GM12878 (cell line): ENCODE results near the gene ADGRD1. TPM values are rescaled to one million over a fixed set of nuclear protein-coding genes. Genes with fewer than 3 reads are reported as not detected.

Experiments used
- ATAC-seq: fragments of 200-7000 bp; cut with Tn5 transposase; 3 replicates; pipeline ENCODE4 v1.9.1; 2020; ENCODE audit warnings: mild to moderate bottlenecking, moderate library complexity
- BruUV-seq: library from RNA; stranded (reverse); fragments of 400-500 nt; replicated peaks from 2 replicates; lab custom pipeline; 2021; lab: Mats Ljungman, UMichigan
- CTCF ChIA-PET: fragments of 300-600 bp; sonication (Branson Sonifier 250); formaldehyde crosslinking; extraction: SDS; loops from one replicate; lab custom pipeline; 2021; ENCODE audit warnings: inconsistent platforms; lab: Yijun Ruan, JAX
- POLR2A ChIA-PET: fragments of 350-600 bp; formaldehyde crosslinking; extraction: SDS; loops from one replicate; lab custom pipeline; 2021; ENCODE audit warnings: inconsistent platforms; lab: Charles Lee
- RAD21 ChIA-PET: fragments of 300-600 bp; sonication (Branson Sonifier 250); formaldehyde crosslinking; loops from one replicate; lab custom pipeline; 2023; ENCODE audit warnings: antibody characterized with exemption; ENCODE audit not compliant: unreplicated experiment; lab: Charles Lee
- SMC1A ChIA-PET: fragments of 300-600 bp; sonication (Branson Sonifier 250); formaldehyde crosslinking; loops from one replicate; lab custom pipeline; 2023; ENCODE audit not compliant: unreplicated experiment, uncharacterized antibody; lab: Charles Lee
- DNase-seq: peaks from one replicate; pipeline ENCODE4 v3.0.0-alpha.2; 2011; ENCODE audit warnings: low read depth, low spot score
- FAIRE-seq: peaks from 3 replicates; lab custom pipeline; 2011; peaks lifted over from hg19 to GRCh38; lab: Jason Lieb, UNC
- H2AFZ ChIP-seq: 2 replicates; pipeline ENCODE4 v1.6.0; 2011; ENCODE audit warnings: low read depth, low read length, control low read depth; ENCODE audit not compliant: control insufficient read depth
- H3K27ac ChIP-seq: 2 replicates; pipeline ENCODE4 v1.5.1; 2011; ENCODE audit warnings: control low read depth; ENCODE audit not compliant: control insufficient read depth, insufficient read depth
- H3K27me3 ChIP-seq, 2 experiments: replicated peaks in 1 of 2; 2 replicates each; pipeline versions ENCODE4 v1.6.0 to v1.6.1; 2011; ENCODE audit warnings: low read length in 1 of 2; ENCODE audit not compliant: control insufficient read depth in 2 of 2, insufficient read depth in 2 of 2
- H3K36me3 ChIP-seq, 2 experiments: 2 replicates each; pipeline ENCODE4 v1.5.1; 2011; ENCODE audit warnings: low read length in 1 of 2; ENCODE audit not compliant: control insufficient read depth in 2 of 2, insufficient read depth in 2 of 2
- H3K4me1 ChIP-seq: 2 replicates; pipeline ENCODE4 v1.6.1; 2011; ENCODE audit warnings: mild to moderate bottlenecking, low read length, moderate library complexity, mixed read lengths; ENCODE audit not compliant: control insufficient read depth, insufficient read depth
- H3K4me2 ChIP-seq: 2 replicates; pipeline ENCODE4 v1.6.0; 2011; ENCODE audit warnings: control low read depth; ENCODE audit not compliant: control insufficient read depth, insufficient read depth
- H3K4me3 ChIP-seq: fragments of 200-600 bp; sonication (generic); 2 replicates; pipeline ENCODE4 v1.5.1; 2016
- H3K79me2 ChIP-seq: 2 replicates; pipeline ENCODE4 v1.6.0; 2011; ENCODE audit warnings: low read length; ENCODE audit not compliant: control insufficient read depth, insufficient read depth
- H3K9ac ChIP-seq: 2 replicates; pipeline ENCODE4 v1.8.0; 2011; ENCODE audit warnings: low read length, control low read depth, mixed read lengths; ENCODE audit not compliant: control insufficient read depth, insufficient read depth
- H3K9me3 ChIP-seq: replicated peaks from 3 replicates; pipeline ENCODE4 v1.5.1; 2011; ENCODE audit warnings: mild to moderate bottlenecking, low read length; ENCODE audit not compliant: control insufficient read depth, insufficient read depth
- H4K20me1 ChIP-seq: 2 replicates; pipeline ENCODE4 v1.6.0; 2011; ENCODE audit not compliant: control insufficient read depth, insufficient read depth
- BMI1 ChIP-seq: fragments of 450-650 bp; IDR thresholded peaks from 2 replicates; pipeline ENCODE4 v1.6.1; 2016; ENCODE audit warnings: mild to moderate bottlenecking, moderate library complexity, borderline replicate concordance
- CBX5 ChIP-seq: sonication (generic); IDR thresholded peaks from 2 replicates; pipeline ENCODE4 v1.6.1; 2016; ENCODE audit warnings: low read depth, moderate library complexity, mild to moderate bottlenecking, inconsistent platforms
- CEBPZ ChIP-seq: fragments of 150-350 bp; IDR thresholded peaks from 2 replicates; pipeline ENCODE4 v1.6.1; 2016; ENCODE audit warnings: low read depth, low read length
- CREM ChIP-seq: IDR thresholded peaks from 2 replicates; pipeline ENCODE4 v1.6.1; 2014; ENCODE audit warnings: antibody characterized with exemption, low read depth
- ETV6 ChIP-seq, 2 experiments: fragments of 450-650 bp in 1 of 2; IDR thresholded peaks in 1 of 2; conservative IDR thresholded peaks in 1 of 2; 2 replicates each; pipeline ENCODE4 v1.6.1; 2014; ENCODE audit warnings: antibody characterized with exemption in 1 of 2, borderline replicate concordance in 1 of 2, low read depth in 1 of 2, mild to moderate bottlenecking in 1 of 2, moderate library complexity in 1 of 2
- HCFC1 ChIP-seq: fragments of 150-350 bp; IDR thresholded peaks from 2 replicates; pipeline ENCODE4 v1.6.1; 2014; ENCODE audit warnings: low read length
- POLR2AphosphoS5 ChIP-seq: IDR thresholded peaks from 2 replicates; pipeline ENCODE4 v1.6.1; 2011; ENCODE audit warnings: mild to moderate bottlenecking, low read length, inconsistent platforms
- WRNIP1 ChIP-seq: IDR thresholded peaks from 2 replicates; pipeline ENCODE4 v1.6.1; 2011; ENCODE audit warnings: low read depth, low read length, improper control_type of control experiment, borderline replicate concordance
- WGBS: methylation state at CpG from one replicate; pipeline ENCODE4 v1.1.6; 2016; ENCODE audit warnings: low lambda C conversion rate; ENCODE audit not compliant: insufficient replicate concordance, insufficient coverage; ENCODE audit errors: missing lambda C conversion rate; 5-methylcytosine and 5-hydroxymethylcytosine counted together
- in situ Hi-C: fragments of 300-500 bp; cut with MboI; formaldehyde crosslinking; loops from 9 replicates; pipeline ENCODE4 v1.14.3; 2018; ENCODE audit warnings: mixed read lengths
- intact Hi-C: fragments of 100-400 bp; cut with micrococcal nuclease; formaldehyde crosslinking; loops from one replicate; pipeline ENCODE4 v1.14.2; 2022; ENCODE audit not compliant: unreplicated experiment
- polyA plus RNA-seq, 11 experiments: library from polyadenylated mRNA; depleted of rRNA in 4 of 11; unstranded in 6 of 11; stranded (reverse) in 5 of 11; fragments of >200 nt; fragmentation: Nextera tagmentation in 4 of 11; fragmentation: Illumina TruSeq in 1 of 11; extraction: Ambion mirVana in 4 of 11; extraction: Trizol in 1 of 11; gene quantifications; 1 replicate in 1 of 11; 2 replicates in 10 of 11; pipeline versions ENCODE4 v1.2.1 to v1.2.3, GENCODE V29; 2011 to 2016; ENCODE audit warnings: inconsistent platforms in 2 of 11, missing spikeins in 2 of 11, low read depth in 1 of 11
- total RNA-seq, 4 experiments: library from RNA; depleted of rRNA in 3 of 4; stranded (reverse); fragments of >200 nt in 3 of 4; fragmentation: Illumina TruSeq in 1 of 4; extraction: Trizol in 1 of 4; gene quantifications; 2 replicates each; pipeline versions ENCODE4 v1.2.1 to v1.2.3, GENCODE V29; 2013 to 2021
- TF ChIP-seq, protein P1 (sequence below): fragments of 450-650 bp; IDR thresholded peaks from 2 replicates; pipeline ENCODE4 v1.6.1; 2017; ENCODE audit warnings: mild to moderate bottlenecking, moderate library complexity

ADGRD1 gene
- total and polyA plus RNA-seq, 10 of the 15 experiments (the other 5 are each of a cell fraction or from before 2014, with no cell fraction given), result 0.15 to 12.7 (median 1.2) TPM

DNA sequence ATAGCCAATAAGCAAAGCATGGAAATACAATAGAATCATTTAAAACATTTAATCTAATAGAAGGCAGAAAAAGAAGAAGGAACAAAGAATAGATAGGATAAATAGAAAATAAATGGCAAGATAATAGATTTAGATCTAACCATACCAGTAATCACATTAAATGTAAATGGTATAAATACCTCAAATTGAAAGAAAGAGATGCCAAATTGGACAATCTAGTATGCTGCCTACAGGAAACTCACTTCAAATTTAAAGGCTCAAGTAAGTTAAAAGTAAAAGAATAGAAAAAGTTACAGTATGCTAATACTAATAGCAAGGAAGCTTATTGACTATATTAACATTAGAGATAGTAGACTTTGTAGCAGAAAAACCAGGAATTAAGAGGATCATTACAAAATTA is 41.8 kb upstream of the ADGRD1 start:
- Histone ChIP-seq H3K9me3 (no peaks in the 10 kb centered on the region; the same call in 2 of the 3 replicates), H3K27me3 (no peaks in the 10 kb centered on the region), H3K36me3 (no peaks in the 10 kb centered on the region), H2AFZ (no peak overlapping the region), H3K9ac (no peak overlapping the region), H3K4me1 (no peaks in the 10 kb centered on the region), H3K4me2 (no peak overlapping the region), H3K79me2 (no peaks in the 10 kb centered on the region), H3K4me3 (no peak overlapping the region), H4K20me1 (no peaks in the 10 kb centered on the region), H3K27ac (no peak overlapping the region)
- no peak for ATAC-seq
- no peak for DNase-seq
- POLR2A ChIA-PET, result no interaction called here
- RAD21 ChIA-PET, result no interaction called here
- in situ Hi-C loops (no loop called here), intact Hi-C loops (no loop called here)
- no peak for FAIRE-seq
- SMC1A ChIA-PET, result no interaction called here
- no peak for TF ChIP-seq POLR2AphosphoS5
- no peak for TF ChIP-seq CREM
- TF ChIP-seq ETV6 (conservative IDR thresholded peaks at IDR 0.05 in 1 of 2, IDR thresholded peaks at IDR 0.05 in 1 of 2; ENCODE audit: borderline replicate concordance in 1 of 2, low read depth in 1 of 2), result no peak
- TF ChIP-seq HCFC1, result no peak
- TF ChIP-seq BMI1, result no peak
- no peak for TF ChIP-seq CBX5
- CTCF ChIA-PET, result no interaction called here
- BruUV-seq, result no TSS peak

GRCh38 chr12:130916241-130916911 is 37.3 kb upstream of the ADGRD1 start:
- WGBS, result 22% methylated on average over 36 of the region's 37 CpGs
- ChIA-PET POLR2A (no interaction called here), SMC1A (interaction anchor here (0.7 to 3.2 kb wide), 8 partner anchors 10 to 217 kb away, joined by 3 to 28 read pairs (median 3); no protein-coding TSS in a partner anchor), CTCF (interaction anchor here (0.7 to 3.2 kb wide), 10 partner anchors 10 to 236 kb away, joined by 3 to 26 read pairs (median 3); no protein-coding TSS in a partner anchor), RAD21 (interaction anchor here (1.0 to 2.6 kb wide), 5 partner anchors 38 to 216 kb away, joined by 3 to 15 read pairs (median 4); no protein-coding TSS in a partner anchor)
- Histone ChIP-seq H3K79me2 (no peaks in the 10 kb centered on the region), H3K4me2 (no peak overlapping the region), H3K9me3 (no peaks in the 10 kb centered on the region; the same call in 2 of the 3 replicates), H3K27me3 (no peaks in the 10 kb centered on the region; a peak in 1 of 4 replicates), H3K4me1 (no peaks in the 10 kb centered on the region), H3K9ac (no peak overlapping the region), H4K20me1 (no peaks in the 10 kb centered on the region), H3K4me3 (no peak overlapping the region), H3K36me3 (no peaks in the 10 kb centered on the region), H3K27ac (no peak overlapping the region), H2AFZ (no peak overlapping the region)
- ATAC-seq (peak; percentile 75), FAIRE-seq (no peak), DNase-seq (peak; percentile 21)
- BruUV-seq, result no TSS peak
- intact Hi-C loops, result loop anchor here (2.0 to 5.0 kb wide), 4 partner anchors 186 to 1086 kb away; no protein-coding TSS in a partner anchor
- in situ Hi-C loops, result no loop called here
- no peak for TF ChIP-seq CEBPZ
- no peak for TF ChIP-seq WRNIP1
- TF ChIP-seq, protein P1, sequence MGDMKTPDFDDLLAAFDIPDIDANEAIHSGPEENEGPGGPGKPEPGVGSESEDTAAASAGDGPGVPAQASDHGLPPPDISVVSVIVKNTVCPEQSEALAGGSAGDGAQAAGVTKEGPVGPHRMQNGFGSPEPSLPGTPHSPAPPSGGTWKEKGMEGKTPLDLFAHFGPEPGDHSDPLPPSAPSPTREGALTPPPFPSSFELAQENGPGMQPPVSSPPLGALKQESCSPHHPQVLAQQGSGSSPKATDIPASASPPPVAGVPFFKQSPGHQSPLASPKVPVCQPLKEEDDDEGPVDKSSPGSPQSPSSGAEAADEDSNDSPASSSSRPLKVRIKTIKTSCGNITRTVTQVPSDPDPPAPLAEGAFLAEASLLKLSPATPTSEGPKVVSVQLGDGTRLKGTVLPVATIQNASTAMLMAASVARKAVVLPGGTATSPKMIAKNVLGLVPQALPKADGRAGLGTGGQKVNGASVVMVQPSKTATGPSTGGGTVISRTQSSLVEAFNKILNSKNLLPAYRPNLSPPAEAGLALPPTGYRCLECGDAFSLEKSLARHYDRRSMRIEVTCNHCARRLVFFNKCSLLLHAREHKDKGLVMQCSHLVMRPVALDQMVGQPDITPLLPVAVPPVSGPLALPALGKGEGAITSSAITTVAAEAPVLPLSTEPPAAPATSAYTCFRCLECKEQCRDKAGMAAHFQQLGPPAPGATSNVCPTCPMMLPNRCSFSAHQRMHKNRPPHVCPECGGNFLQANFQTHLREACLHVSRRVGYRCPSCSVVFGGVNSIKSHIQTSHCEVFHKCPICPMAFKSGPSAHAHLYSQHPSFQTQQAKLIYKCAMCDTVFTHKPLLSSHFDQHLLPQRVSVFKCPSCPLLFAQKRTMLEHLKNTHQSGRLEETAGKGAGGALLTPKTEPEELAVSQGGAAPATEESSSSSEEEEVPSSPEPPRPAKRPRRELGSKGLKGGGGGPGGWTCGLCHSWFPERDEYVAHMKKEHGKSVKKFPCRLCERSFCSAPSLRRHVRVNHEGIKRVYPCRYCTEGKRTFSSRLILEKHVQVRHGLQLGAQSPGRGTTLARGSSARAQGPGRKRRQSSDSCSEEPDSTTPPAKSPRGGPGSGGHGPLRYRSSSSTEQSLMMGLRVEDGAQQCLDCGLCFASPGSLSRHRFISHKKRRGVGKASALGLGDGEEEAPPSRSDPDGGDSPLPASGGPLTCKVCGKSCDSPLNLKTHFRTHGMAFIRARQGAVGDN, result no peak
